Ovary (tissue), 3 donors: ENCODE data around the gene STIMATE.

ENCODE experiments used
- EP300 ChIP-seq: sonication (generic); formaldehyde crosslinking; IDR thresholded peaks from one replicate; pipeline ENCODE4 v1.6.1; 2017; ENCODE audit warnings: antibody characterized with exemption
- TF ChIP-seq, protein P1 (sequence below), 3 donors: fragments of 450-650 bp in 2 of 3; fragments of 200-600 bp in 1 of 3; IDR thresholded peaks; one replicate each; pipeline versions ENCODE4 v1.5.1 to v1.8.0; 2016 to 2022; ENCODE audit warnings: antibody characterized with exemption in 3 of 3, mild to moderate bottlenecking in 1 of 3
- donor health status: DM: no; HTN: no; CAD: no.

DNA sequence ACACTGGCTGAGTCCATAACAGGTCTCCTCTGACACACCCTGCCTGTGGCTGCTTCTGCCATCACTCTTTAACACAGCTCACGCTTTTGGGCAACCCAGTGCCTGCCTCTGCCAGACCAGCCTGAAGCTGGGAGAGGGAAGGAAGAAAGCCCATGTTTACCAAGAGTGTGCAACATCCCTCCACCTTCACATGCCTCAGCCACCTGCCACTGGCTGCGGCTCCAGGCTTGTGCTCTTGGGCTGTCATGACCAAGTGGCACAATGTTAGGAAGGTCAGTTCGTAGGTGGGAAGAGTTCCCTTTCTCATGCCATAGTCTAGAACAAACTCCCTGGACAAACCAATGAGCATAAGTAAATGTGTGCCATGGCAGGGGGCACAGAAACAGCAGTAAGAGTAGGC, 20.3 kb downstream of the STIMATE start:
- TF ChIP-seq, protein P1, sequence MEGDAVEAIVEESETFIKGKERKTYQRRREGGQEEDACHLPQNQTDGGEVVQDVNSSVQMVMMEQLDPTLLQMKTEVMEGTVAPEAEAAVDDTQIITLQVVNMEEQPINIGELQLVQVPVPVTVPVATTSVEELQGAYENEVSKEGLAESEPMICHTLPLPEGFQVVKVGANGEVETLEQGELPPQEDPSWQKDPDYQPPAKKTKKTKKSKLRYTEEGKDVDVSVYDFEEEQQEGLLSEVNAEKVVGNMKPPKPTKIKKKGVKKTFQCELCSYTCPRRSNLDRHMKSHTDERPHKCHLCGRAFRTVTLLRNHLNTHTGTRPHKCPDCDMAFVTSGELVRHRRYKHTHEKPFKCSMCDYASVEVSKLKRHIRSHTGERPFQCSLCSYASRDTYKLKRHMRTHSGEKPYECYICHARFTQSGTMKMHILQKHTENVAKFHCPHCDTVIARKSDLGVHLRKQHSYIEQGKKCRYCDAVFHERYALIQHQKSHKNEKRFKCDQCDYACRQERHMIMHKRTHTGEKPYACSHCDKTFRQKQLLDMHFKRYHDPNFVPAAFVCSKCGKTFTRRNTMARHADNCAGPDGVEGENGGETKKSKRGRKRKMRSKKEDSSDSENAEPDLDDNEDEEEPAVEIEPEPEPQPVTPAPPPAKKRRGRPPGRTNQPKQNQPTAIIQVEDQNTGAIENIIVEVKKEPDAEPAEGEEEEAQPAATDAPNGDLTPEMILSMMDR (IDR thresholded peaks at IDR 0.05) = no peak
- no peak for TF ChIP-seq EP300
